HFFc6 (cell line): Measurements from ENCODE around the gene TPX2. TPM values are rescaled to one million over a fixed set of nuclear protein-coding genes. Genes with fewer than 3 reads are reported as not detected.
"Not testable (repeated sequence)": the region's sequence is repeated elsewhere in the genome, so short reads cannot be mapped to it uniquely, and the experiment has no call there.

ENCODE experiments used
- DNase-seq: peaks from one replicate; pipeline ENCODE4 v3.0.0-alpha.2; 2018
- H3K27ac Mint-ChIP-seq: 2 replicates; pipeline ENCODE4 v1.8.0; 2020; ENCODE audit warnings: mild to moderate bottlenecking, mixed read lengths
- H3K27me3 Mint-ChIP-seq: 2 replicates; pipeline ENCODE4 v1.8.0; 2021; ENCODE audit warnings: mild to moderate bottlenecking, moderate library complexity, mixed read lengths; ENCODE audit not compliant: insufficient read depth
- H3K36me3 Mint-ChIP-seq: 2 replicates; pipeline ENCODE4 v1.8.0; 2021; ENCODE audit warnings: low read depth, mixed read lengths
- H3K4me1 Mint-ChIP-seq: 2 replicates; pipeline ENCODE4 v1.8.0; 2020; ENCODE audit warnings: low read depth, mixed read lengths
- H3K4me3 Mint-ChIP-seq: 2 replicates; pipeline ENCODE4 v1.8.0; 2020; ENCODE audit warnings: mild to moderate bottlenecking, moderate library complexity, mixed read lengths
- H3K9me3 Mint-ChIP-seq: 2 replicates; pipeline ENCODE4 v1.8.0; 2020; ENCODE audit warnings: mild to moderate bottlenecking, mixed read lengths
- total RNA-seq, 6 experiments: library from RNA; stranded (reverse); fragmentation: NEBNext Ultra II Directional; extraction: Animal tissue kit (Norgen Biotek cat#: 25700); gene quantifications; 2 replicates in 1 of 6; 3 replicates in 5 of 6; pipeline ENCODE4 v1.2.3, GENCODE V29; 2021
- TF ChIP-seq, protein P1 (sequence below): fragments of 200-600 bp; sonication (generic); IDR thresholded peaks from 2 replicates; pipeline ENCODE4 v1.5.0; 2021; ENCODE audit warnings: antibody characterized with exemption, mild to moderate bottlenecking

The TPX2 gene
- total RNA-seq, 6 experiments from 2014 or later = 51.0 to 117 (median 107) TPM

DNA sequence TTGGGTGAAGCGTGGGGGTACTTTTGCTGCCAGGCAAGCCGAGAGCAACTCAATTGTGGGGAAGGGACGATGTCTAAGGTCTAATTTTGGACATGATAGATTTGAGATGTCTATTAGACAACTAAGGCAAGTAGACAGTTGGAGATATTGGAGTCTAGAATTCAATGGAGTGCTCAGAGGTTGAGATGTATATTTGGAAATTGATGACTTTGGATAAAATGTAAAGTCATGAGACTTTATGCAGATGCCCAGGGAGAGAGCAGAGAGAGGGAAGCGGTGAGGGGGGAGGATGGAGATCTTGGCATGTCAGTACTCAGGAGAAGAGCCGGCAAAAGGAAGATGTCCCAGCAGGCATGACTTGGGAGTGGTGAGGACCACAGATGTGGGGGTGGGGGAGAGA is 87.0 kb downstream of the TPX2 start:
- Mint-ChIP-seq H3K36me3 (no peaks in the 10 kb centered on the region), H3K27me3 (peaks cover 5% of the 10 kb centered on the region)

DNA sequence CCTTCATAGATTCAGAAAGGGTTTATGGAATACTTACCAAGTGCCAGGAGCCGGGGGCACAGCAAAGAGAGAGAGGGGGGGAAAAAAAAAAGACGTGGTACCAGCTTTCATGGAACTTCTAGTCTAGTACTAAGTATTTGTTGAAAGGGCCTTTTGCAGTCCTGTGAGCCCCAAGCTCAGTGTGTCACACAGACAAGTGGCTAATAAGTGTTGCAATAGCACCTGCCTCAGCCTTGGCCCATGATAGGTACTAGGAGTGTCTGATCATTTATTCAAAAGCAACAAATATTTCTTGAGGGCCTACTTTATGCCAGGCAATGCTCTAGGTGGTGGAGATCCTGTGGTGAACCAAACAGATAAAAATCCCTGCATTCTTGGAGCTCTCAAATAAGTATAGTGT is 88.0 kb downstream of the TPX2 start:
- H3K27me3 Mint-ChIP-seq = peaks cover 5% of the 10 kb centered on the region

More for the DNA sequence above, 87.0 kb downstream of the TPX2 start:
- TF ChIP-seq, protein P1, sequence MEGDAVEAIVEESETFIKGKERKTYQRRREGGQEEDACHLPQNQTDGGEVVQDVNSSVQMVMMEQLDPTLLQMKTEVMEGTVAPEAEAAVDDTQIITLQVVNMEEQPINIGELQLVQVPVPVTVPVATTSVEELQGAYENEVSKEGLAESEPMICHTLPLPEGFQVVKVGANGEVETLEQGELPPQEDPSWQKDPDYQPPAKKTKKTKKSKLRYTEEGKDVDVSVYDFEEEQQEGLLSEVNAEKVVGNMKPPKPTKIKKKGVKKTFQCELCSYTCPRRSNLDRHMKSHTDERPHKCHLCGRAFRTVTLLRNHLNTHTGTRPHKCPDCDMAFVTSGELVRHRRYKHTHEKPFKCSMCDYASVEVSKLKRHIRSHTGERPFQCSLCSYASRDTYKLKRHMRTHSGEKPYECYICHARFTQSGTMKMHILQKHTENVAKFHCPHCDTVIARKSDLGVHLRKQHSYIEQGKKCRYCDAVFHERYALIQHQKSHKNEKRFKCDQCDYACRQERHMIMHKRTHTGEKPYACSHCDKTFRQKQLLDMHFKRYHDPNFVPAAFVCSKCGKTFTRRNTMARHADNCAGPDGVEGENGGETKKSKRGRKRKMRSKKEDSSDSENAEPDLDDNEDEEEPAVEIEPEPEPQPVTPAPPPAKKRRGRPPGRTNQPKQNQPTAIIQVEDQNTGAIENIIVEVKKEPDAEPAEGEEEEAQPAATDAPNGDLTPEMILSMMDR = no peak
- Mint-ChIP-seq H3K4me1 (peaks cover 7% of the 10 kb centered on the region), H3K4me3 (no peak overlapping the region), H3K9me3 (no peaks in the 10 kb centered on the region), H3K27ac (no peak overlapping the region)
- no peak for DNase-seq

DNA sequence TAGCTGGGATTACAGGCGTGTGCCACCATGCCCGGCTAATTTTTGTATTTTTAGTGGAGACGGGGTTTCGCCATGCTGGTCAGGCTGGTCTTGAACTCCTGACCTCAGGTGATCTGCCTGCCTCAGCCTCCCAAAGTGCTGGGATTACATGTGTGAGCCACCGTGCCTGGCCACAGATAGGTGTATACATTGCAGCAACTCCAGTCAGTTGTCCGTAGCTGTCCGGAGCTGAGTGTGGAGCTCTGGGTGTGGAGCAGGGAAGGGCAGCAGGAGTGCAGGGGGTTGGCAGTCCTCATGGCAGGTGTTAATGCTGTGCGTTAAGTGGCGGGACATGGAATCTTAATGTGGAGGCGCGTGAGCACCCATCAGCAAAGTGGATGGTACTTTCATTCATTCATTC is 88.9 kb downstream of the TPX2 start:
- not testable (repeated sequence) for DNase-seq, H3K27me3 Mint-ChIP-seq, H3K4me1 Mint-ChIP-seq, H3K4me3 Mint-ChIP-seq, H3K9me3 Mint-ChIP-seq, H3K36me3 Mint-ChIP-seq, H3K27ac Mint-ChIP-seq

More for the DNA sequence above, 88.0 kb downstream of the TPX2 start:
- Mint-ChIP-seq H3K36me3 (no peaks in the 10 kb centered on the region), H3K4me3 (no peak overlapping the region), H3K27ac (no peak overlapping the region), H3K4me1 (peaks cover 7% of the 10 kb centered on the region), H3K9me3 (no peaks in the 10 kb centered on the region)
- no peak for DNase-seq
- TF ChIP-seq, protein P1 = no peak

DNA sequence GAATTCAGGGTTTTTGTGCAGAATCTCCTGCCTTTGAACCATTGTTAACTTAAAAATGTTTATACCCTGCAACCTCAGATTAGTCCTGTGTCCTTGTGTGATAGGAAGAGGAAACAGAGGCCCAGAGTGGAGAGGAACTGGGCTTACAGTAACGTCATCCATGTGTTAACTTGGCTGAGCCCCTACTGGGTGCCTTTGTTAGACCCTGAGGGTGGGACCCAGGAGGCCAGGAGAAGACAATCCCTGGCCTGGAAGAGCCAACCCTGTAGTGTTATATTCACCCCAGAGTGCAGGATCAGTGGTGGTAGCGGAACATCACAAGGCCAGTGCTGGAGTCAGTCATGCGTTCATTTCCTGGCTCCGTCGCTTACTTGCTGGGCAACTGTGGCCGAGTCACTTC is 90.6 kb downstream of the TPX2 start:
- Mint-ChIP-seq H3K4me3 (no peak overlapping the region), H3K27ac (no peak overlapping the region), H3K27me3 (peaks cover 5% of the 10 kb centered on the region), H3K9me3 (no peaks in the 10 kb centered on the region), H3K36me3 (no peaks in the 10 kb centered on the region), H3K4me1 (no peaks in the 10 kb centered on the region)
- no peak for DNase-seq
- TF ChIP-seq, protein P1 = no peak

DNA sequence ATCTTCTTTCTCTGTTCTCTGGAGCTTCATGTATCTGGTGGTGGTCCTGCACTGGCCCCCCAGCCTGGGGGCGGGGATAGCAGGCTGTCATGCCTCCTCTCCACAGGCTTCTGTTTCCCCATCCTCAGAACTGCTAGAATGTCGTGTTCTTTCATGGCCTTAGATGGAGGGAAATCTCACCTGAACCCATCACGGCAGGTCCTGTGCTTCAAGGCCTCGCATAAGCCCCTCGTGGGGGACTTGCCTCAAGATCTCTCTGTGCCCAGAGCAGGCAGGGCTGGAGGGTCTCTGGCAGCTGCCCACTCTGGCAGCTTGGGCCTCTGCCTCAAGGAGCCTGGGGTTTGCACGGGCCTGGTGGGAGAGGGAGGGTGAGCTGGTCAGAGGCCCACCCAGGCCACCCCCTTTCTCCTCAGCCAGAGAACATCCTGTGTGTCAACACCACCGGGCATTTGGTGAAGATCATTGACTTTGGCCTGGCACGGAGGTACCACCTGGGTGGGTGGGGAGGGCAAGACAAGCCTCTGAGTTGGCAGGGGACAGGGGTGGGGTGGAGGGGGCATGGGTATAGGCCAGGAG is 91.4 kb downstream of the TPX2 start:
- Mint-ChIP-seq H3K27ac (no peak overlapping the region), H3K27me3 (peaks cover 5% of the 10 kb centered on the region), H3K9me3 (no peaks in the 10 kb centered on the region), H3K4me3 (no peak overlapping the region), H3K36me3 (no peaks in the 10 kb centered on the region), H3K4me1 (no peaks in the 10 kb centered on the region)
- TF ChIP-seq, protein P1 = no peak
- DNase-seq = no peak

DNA sequence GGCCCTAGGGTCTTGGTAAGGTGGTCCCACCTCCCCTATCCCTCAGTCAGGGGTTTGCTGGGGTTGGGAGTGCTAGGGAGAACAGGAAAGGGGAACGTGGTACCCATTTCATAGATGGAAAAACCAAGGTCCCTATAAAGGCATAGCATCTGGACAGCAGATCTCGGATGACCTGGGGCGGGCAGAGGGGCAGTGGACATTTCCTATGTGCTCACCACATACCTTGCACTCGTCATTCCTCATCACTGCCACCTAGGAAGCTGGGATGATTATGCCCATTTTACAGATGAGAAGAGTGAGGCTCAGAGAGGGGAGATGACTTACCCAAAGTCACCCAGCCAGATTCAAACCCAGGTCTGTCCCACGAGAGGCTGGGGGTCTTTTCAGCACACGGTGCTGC is 92.1 kb downstream of the TPX2 start:
- no peak overlapping the region for H3K27ac Mint-ChIP-seq
- H3K36me3 Mint-ChIP-seq = no peaks in the 10 kb centered on the region
- peaks cover 5% of the 10 kb centered on the region for H3K27me3 Mint-ChIP-seq
- no peak for DNase-seq
- no peaks in the 10 kb centered on the region for H3K9me3 Mint-ChIP-seq
- H3K4me1 Mint-ChIP-seq = no peaks in the 10 kb centered on the region
- H3K4me3 Mint-ChIP-seq = no peak overlapping the region
- TF ChIP-seq, protein P1 = no peak
